HT1080 (cell line): ENCODE data around the gene ERICH3. TPM values are rescaled to one million over a fixed set of nuclear protein-coding genes. Genes with fewer than 3 reads are reported as not detected.
"Not testable (repeated sequence)": the region's sequence is repeated elsewhere in the genome, so short reads cannot be mapped to it uniquely, and the experiment has no call there.

Source experiments
- DNase-seq: peaks from one replicate; pipeline ENCODE4 v3.0.0-alpha.2; 2015; ENCODE audit warnings: low read depth
- total RNA-seq: library from RNA; depleted of rRNA; stranded (reverse); fragments of >200 nt; shearing (Covaris generic); gene quantifications from 2 replicates; pipeline ENCODE4 v1.2.3, GENCODE V29; 2014

ERICH3 gene
- total RNA-seq, 1 experiment from 2014 or later = 0.05 TPM

DNA sequence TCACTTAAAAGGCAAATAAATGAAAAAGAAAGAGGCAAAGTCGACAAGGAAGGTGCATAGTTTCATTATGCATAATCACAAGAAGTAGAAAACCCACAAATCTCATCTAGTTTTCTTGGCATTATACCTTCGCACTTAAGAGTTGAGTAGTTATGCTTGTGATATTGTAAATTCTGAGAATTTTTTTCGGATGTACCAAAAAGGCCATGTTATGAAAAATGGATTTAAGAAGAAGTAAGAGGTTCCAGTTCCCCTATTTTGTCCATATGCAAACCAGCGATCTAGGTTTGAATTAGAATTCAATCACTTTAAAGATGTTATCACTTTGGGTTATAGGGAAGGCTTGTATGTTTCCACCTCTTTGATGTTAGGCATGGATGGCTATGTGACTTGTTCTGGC lies 7.9 kb upstream of the ERICH3 start:
- no peak for DNase-seq

- no peak for DNase-seq
Measured at GRCh38 chr1:74681001-74681400, 7.4 kb upstream of the ERICH3 start.

GRCh38 chr1:74679811-74680210 lies 6.2 kb upstream of the ERICH3 start:
- DNase-seq = peak; percentile 35

- DNase-seq = no peak
Measured at GRCh38 chr1:74677926-74678325, 4.3 kb upstream of the ERICH3 start.

- DNase-seq = no peak
Measured at GRCh38 chr1:74674278-74675048, 871 bp upstream of the ERICH3 start.

GRCh38 chr1:74670866-74671265 lies 2.7 kb downstream of the ERICH3 start:
- not testable (repeated sequence) for DNase-seq

- DNase-seq = no peak
Measured at GRCh38 chr1:74654708-74655107, 18.9 kb downstream of the ERICH3 start.

DNA sequence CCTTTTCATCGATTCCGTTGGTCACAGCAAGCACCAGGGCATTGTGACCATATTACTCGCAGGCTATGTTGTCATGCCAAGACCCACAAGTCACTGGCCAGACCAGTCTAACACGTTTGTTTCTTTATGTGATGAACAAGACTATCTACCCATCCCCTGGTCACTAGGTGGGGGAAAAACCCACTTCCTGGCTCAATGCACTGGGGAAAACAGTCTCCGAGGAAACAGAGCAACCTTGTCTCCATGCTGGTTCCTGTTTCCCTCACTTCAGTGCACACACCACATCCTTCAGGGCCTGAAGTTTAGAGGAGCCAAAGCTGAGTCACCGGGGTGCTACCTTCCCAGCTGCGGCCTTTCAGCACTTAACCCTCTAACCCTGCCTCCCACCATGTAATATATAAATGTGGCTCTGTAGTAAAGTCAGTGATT lies 20.9 kb downstream of the ERICH3 start:
- DNase-seq = peak; percentile 99

DNA sequence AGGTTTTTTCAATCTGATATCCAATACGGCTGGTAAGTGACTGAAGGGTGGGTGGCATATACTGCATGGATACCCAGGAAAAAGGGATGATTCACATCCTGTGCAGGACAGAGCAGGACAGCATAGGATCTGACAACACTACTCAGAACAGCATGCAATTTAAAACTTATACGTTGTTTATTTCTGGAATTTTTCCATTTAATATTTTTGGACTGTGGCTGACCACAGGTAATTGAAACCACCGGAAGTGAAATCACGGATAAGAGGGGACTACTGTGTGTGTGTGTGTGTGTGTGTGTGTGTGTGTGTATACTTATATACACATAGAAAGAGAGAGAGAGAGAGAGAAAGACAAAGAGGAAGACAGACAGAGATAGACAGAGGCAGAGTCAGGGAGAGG lies 23.0 kb downstream of the ERICH3 start:
- DNase-seq = peak; percentile 95

- DNase-seq = peak; percentile 63
Measured at GRCh38 chr1:74641876-74642275, 31.7 kb downstream of the ERICH3 start.

- no peak for DNase-seq
Measured at GRCh38 chr1:74641161-74641560, 32.4 kb downstream of the ERICH3 start.

DNA sequence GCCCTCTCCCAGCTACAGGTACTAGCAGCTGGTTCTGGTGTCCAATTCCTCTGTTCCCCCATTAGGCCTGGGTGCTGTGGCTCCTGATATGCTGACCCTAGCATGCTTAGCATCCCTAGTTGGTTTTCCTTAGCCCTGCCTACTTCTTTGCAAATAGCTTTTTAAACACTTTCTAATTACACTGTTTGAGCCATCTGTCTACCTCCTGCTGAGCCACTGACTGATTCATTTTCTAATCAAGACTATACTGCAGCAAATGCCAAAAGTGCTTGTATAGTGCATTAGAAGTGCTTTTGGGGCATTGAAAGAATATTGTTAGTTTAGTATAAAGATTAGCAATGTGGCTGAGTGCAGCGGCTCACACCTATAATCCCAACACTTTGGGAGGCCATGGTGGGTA lies 36.3 kb downstream of the ERICH3 start:
- DNase-seq = no peak

GRCh38 chr1:74629283-74629682 lies 44.3 kb downstream of the ERICH3 start:
- no peak for DNase-seq

GRCh38 chr1:74623716-74624115 lies 49.9 kb downstream of the ERICH3 start:
- DNase-seq = no peak

DNA sequence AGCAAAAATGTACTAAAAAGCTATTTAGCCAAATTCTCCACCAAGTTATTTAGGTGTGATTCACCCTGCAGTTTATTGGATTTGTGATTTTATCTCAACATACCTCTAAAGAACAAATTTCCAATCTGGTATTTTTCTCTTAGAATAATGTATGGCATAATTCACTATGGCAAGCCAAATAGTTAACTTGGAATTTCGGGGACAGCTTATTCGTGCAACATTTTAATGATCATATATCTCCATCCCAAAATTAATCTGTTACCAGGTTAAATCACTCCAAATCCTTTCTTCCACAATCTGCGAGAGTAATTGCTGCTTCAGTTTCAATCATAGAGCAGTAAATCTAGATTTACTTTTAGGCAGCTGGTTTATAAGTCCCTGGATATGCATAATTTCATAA lies 53.4 kb downstream of the ERICH3 start:
- DNase-seq = no peak

DNA sequence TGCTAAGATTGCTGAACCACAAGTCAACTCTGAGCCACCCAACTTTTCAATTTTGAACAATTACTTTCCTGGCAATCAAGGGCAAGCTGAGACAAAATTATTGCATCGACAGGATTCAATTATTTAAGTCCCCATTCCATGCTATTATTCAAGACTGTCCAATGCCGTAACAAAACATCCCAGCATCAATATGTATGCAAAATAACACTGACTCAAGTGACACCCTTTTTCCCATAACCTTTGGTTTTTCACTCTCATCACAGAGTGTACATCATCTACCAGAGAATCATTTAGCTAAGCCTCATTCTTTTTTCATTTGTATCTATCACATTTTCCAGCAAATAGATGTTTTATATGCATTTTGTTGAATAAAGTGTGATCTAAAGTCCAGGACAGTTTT lies 54.6 kb downstream of the ERICH3 start:
- no peak for DNase-seq

- DNase-seq = no peak
Measured at GRCh38 chr1:74613894-74614293, 59.7 kb downstream of the ERICH3 start.

GRCh38 chr1:74611887-74612286 lies 61.7 kb downstream of the ERICH3 start:
- DNase-seq = no peak

- DNase-seq = no peak
Measured at GRCh38 chr1:74610961-74611360, 62.6 kb downstream of the ERICH3 start.

GRCh38 chr1:74609810-74610371 lies 63.7 kb downstream of the ERICH3 start:
- no peak for DNase-seq

GRCh38 chr1:74596717-74597116 lies 76.9 kb downstream of the ERICH3 start:
- DNase-seq = no peak

DNA sequence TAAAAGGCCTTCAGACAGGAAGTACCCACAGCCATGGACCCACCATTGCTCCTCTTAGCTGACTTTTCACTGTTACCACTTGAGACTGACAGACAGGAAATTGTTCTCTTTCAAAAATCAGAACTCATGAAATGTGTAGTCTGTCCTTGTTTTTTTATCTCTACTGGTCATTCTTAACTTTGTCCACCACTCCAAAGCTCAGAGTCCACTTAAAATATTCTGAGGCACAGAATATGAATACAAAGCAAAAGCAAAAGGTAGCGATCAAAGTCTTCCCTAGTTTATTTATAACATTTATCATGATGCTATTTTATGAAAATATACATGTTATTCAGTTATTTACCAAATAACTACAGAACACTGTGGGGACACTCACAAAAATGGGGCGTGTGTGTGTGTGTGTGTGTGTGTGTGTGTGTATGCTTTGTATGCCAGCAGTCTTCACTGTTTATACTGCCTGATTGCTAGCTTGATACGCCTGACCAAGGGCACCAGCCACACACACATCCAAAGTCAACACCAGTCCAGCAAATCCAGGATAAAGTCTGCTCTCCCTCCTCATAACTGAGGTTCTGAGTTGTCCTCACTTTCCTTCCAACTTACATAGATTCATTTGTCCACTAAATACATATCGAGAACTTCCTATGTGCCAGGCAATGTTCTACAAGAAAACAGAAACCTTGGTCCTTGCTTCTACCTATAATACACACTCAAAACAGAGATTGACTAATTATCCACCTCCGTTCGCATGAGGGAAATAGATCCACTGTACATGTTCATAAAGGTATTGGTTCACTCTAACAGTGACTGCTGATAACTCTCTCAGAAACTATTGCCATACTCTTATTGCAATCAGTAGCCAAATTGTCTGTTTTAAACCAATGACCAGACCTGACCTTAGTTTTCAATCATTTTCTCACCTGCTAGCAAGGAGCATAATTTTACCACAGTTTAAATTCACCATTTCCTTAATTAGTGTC lies 79.4 kb downstream of the ERICH3 start:
- DNase-seq = no peak
